Measurements from ENCODE around the gene COLEC11. TPM values are rescaled to one million over a fixed set of nuclear protein-coding genes. Genes with fewer than 3 reads are reported as not detected.

Gene COLEC11
- total RNA-seq, 1 experiment from 2014 or later: 0.39 TPM

- Mint-ChIP-seq H3K27me3 (ENCODE audit: low read depth) (peaks cover 4% of the 10 kb centered on the region), H3K36me3 (ENCODE audit: insufficient read depth in 1 of 3, low read depth in 3 of 3) (no peaks in the 10 kb centered on the region), H3K9me3 (no peaks in the 10 kb centered on the region; a peak in 1 of 5 replicates), H3K27ac (no peak overlapping the region), H3K4me3 (no peak overlapping the region), H3K4me1 (peaks cover 0 to 5% of the 10 kb centered on the region in 2 experiments; a peak in 1 of 4 replicates)
- no peak overlapping the region for H2AFZ ChIP-seq (ENCODE audit: low read length)
- H2BK5ac ChIP-seq (ENCODE audit: insufficient read length, low read length): no peak overlapping the region
- H2BK12ac ChIP-seq (ENCODE audit: insufficient read length, low read depth, low read length): no peak overlapping the region
- peaks cover 2% of the 10 kb centered on the region for H3K23me2 ChIP-seq (ENCODE audit: insufficient read length, low read depth, low read length, poor library complexity, severe bottlenecking)
- no peaks in the 10 kb centered on the region for H3K4me1 ChIP-seq (ENCODE audit: insufficient read depth, low read length)
- H3T11ph ChIP-seq (ENCODE audit: low read length): no peak overlapping the region
- H3K23ac ChIP-seq (ENCODE audit: insufficient read length, low read depth, low read length): no peak overlapping the region
- H2AK5ac ChIP-seq (ENCODE audit: insufficient read length, low read length): no peak overlapping the region
- no peaks in the 10 kb centered on the region for H3K9me3 ChIP-seq (ENCODE audit: control insufficient read depth, low read depth, low read length)
- no CpG with 5 or more reads among the region's 15 CpGs for WGBS (ENCODE audit: extremely low coverage, insufficient read length, low lambda C conversion rate)
- no peaks in the 10 kb centered on the region for H3K79me2 ChIP-seq (ENCODE audit: insufficient read depth, low read length)
- H3K9ac ChIP-seq (ENCODE audit: extremely low read depth, insufficient read length, low read length): no peak overlapping the region
- no peak overlapping the region for H2BK20ac ChIP-seq (ENCODE audit: low read depth, low read length, poor library complexity, severe bottlenecking)
- H4K8ac ChIP-seq (replicated peaks; ENCODE audit: insufficient read length, low read depth, low read length): no peak overlapping the region
- H3K27me3 ChIP-seq (ENCODE audit: insufficient read depth, low read length): no peaks in the 10 kb centered on the region
- H3K56ac ChIP-seq (ENCODE audit: insufficient read length, low read depth, low read length): no peak overlapping the region
- H4K20me1 ChIP-seq (ENCODE audit: control insufficient read depth, insufficient read depth, insufficient read length): peaks cover 2% of the 10 kb centered on the region
- TF ChIP-seq CTCF (conservative IDR thresholded peaks at IDR 0.05): no peak
- H4K91ac ChIP-seq (ENCODE audit: insufficient read length, low read depth, low read length): no peak overlapping the region
- H3K4ac ChIP-seq (ENCODE audit: low read depth, low read length): no peak overlapping the region
- H4K5ac ChIP-seq (ENCODE audit: insufficient read length, low read depth, low read length): no peak overlapping the region
- no peak overlapping the region for H3K18ac ChIP-seq (ENCODE audit: insufficient read length, low read depth, low read length)
- no peak overlapping the region for H3K27ac ChIP-seq (ENCODE audit: insufficient read length, low read depth, low read length)
- H3K14ac ChIP-seq (ENCODE audit: insufficient read depth, low read length): no peak overlapping the region
- no peak overlapping the region for H3K4me2 ChIP-seq (ENCODE audit: insufficient read depth, insufficient read length, low read length)
- DNase-seq: no peak
- H2BK120ac ChIP-seq (ENCODE audit: low read depth, low read length, poor library complexity, severe bottlenecking): no peak overlapping the region
- no peaks in the 10 kb centered on the region for H3K79me1 ChIP-seq (ENCODE audit: insufficient read depth, low read depth, low read length, poor library complexity, severe bottlenecking)
- H2BK15ac ChIP-seq (ENCODE audit: low read depth, low read length): no peak overlapping the region
Measured at GRCh38 chr2:3670376-3670775, 75.5 kb downstream of the COLEC11 start.

Data from H9 (cell line).